ENCODE data around the gene TENT5A.

DNA sequence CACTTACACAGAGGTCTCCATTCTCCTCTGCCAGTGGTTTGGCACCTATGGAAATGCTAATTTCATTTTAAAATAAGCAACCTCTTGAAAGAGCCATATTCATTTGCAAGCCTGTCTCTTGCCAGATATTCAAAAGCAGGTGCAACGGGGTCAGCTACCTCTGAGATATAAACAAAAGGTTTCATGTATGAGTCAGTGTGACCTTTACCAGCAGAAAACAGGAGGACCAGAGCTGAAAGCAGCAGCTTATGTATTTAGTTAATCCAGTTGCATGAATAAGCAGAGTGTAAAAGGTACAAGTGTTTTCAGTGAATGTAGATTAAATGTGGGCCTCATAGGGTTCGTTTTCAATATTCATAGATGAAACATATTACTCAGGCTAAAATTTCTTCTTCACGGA lies 56.0 kb downstream of the TENT5A start:
- TF ChIP-seq TAF1 (IDR thresholded peaks at IDR 0.05; ENCODE audit: low read depth, low read length) (no peak), POLR2A (IDR thresholded peaks at IDR 0.05; ENCODE audit: low read depth, low read length) (no peak), POLR2AphosphoS5 (IDR thresholded peaks at IDR 0.05; ENCODE audit: low read depth, low read length) (no peak), PAX5 (IDR thresholded peaks at IDR 0.05; ENCODE audit: insufficient read depth, low read length, severe bottlenecking) (no peak), POU2F2 (IDR thresholded peaks at IDR 0.05; ENCODE audit: low read depth, low read length) (no peak), SPI1 (IDR thresholded peaks at IDR 0.05; ENCODE audit: low read depth, low read length) (no peak)
